Amniotic stem cell (primary cell): Measurements from ENCODE around the gene CFAP74.

Experiments
- DNase-seq: peaks from one replicate; lab custom pipeline; 2025; lab: John Stamatoyannopoulos, UW

Gene CFAP74

DNA sequence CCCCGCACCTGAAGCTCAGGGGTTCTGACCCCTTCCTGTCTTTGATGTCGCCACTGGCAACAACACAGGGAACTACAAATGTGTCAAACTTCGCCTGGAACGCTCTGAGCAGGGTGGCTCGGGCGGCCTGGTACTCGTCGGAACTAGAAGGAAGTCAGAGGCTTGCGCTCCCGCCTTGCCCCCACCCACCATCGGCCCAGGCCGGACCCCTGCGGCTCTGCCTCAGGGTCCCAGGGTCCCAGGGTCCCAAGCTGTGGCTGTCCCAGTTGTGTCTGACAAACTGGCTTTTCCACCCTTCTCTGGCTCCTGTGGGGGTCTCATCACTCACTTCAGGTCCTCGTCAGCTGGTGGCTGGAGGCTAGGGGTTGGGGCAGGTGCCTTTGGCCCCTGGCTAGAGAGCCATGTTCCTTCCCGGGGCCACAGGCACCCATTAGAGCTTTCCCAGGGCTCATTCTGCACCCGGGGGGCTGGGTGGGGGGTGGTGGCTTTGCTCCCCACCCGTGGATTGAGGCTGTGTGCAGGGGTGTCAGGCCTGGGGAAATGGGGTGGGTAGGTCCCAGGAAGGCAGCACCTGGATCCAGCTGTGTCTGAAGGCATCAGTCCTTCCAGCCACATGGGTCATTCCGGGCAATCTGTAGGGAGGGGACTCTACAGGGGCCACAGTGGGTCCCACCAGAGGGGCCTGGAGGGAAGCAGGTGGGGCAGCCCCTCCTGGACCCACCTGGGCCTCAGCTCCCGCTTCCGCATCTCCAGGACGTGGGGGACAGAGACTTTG, 76.5 kb downstream of the CFAP74 start:
- no peak for DNase-seq

DNA sequence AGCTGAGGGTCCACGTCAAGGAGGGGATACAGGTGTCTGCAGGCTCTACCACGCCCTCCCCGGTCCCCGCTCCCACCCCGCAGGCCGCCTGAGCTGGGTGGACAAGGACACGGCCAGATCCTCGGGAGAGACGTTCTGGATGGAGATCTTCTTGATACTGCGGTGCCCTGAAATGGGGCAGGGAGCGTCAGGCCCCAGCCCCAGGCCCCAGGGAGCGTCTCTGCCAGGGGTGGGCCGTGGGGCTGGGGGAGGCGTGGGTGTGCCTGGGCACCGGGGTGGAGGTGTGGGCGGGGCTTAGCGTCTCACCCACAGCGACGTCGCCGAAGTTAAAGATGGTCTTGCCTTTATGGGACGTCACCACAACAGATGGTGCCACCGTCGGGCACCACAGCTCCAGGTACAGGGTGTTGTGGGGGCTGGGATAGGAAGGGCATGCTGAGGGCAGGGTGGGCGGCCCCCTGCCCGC, 77.2 kb downstream of the CFAP74 start:
- DNase-seq = no peak

DNA sequence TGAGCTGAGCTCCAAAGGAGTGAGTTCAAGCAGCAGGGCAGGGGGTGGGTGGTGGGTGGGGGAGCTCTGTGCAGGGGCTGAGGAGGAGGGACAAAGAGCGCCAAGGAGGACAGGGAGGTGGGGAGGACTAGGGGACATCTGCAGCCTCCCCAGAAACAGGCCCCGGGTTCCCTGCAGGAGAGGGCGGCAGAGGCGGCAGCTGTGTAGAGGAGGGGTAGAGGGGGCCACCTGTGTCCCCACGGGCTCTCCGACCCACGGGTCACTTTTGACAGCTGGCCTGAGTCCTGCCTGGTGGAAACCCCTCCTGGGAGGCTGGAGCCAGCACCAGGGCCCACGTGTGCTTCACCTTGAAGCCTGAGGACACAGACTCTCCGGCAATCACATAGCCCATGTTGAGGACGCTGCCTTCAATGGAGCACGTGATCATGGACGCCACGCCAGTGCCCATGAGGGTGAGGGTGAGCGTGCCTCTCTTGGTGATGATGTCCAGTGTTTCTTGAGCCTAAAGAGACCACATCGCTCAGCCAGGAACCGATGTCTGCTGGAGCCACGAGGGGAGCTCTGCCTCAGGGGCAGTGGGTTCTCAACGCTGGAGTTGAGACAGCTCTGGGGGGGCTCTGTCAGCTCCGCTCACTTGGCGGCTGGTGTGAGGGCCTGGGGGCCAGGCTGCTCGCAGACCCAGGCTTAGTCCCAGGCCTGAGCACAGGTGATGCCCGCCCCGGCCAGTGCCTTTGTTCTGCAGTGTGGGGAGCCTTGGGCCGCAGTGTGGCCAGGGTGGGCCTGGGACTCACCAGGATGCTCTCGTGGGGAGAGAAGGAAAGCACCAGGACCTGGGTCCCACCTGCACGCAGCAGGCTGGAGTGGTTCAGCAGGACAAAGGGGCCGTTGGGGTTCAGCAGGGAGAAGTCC, 77.9 kb downstream of the CFAP74 start:
- DNase-seq = no peak

DNA sequence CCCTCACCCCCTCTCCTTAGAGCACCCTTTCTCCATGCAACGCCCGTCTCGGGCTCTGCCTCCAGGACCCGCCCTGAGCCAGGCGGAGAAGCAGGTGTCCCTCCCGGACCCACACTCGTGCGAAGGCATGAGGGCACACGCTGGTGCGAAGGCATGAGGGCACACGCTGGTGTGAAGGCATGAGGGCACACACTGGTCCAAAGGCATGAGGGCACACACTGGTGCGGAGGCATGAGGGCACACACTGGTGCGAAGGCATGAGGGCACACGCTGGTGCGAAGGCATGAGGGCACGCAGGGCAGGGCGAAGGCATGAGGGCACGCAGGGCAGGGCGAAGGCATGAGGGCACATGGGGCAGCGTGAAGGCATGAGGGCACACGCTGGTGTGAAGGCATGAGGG, 78.7 kb downstream of the CFAP74 start:
- no peak for DNase-seq

DNA sequence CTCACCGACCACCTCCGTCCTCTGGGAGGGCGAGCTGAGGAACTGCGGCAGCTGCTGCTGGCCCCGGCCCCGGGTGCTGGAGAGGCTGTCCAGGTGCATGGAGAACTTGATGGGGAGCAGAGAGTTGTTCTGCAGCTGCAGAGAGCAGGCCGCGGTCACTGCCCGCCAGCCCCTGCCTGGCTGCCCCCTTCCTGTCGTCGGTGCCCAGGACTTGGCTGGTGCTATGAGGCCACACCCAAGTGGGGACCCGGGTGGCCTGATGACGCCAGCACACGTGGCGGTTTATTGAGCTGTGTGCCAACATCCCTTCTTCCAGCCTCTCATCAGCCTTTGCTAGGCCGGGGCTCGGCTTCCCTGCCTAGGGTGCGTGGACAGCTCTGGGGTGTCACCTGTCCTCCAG, 79.2 kb downstream of the CFAP74 start:
- no peak for DNase-seq

DNA sequence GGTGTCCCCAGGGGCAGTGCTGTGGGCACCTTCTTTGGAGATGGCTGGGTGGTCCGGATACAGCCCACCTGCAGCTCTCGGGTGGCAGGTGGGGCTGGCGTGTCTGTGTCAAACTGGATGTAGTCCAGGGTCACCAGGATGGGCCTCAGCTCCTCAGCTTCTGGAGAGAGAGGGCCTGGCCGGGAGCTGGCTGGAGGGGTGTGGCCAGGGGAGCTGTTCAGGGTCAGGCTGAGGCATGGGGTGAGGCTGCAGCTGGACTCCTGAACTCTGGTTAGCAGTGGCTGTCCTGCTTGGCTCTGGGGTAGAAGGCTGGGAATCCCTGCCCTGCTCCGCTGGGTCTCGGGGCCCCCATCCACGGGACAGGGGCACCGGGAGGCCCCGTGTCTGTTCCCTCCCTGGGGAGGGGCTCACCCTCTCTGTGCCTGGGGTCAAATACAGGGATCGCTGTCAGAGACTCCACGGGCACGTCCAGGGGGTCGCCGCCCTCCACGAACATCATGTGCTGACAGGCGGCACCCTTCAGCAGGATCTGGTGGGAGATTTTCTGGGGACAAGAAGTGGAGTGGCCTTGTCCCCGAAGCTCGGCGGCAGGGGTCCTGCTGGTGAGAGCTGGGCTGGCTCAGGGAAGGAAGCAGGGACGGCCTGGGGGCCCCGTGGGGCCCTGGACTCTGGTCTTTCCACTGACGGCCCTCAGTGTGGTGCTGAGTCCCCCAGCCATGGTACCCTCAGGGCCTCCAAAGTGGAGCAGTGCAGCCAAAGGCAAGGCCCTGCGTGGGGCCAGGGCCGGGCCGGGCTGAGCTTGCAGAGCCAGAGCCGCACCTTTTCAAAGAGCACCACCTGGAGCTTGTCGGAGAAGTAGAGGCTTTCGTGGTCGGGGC, 80.4 kb downstream of the CFAP74 start:
- DNase-seq = no peak

DNA sequence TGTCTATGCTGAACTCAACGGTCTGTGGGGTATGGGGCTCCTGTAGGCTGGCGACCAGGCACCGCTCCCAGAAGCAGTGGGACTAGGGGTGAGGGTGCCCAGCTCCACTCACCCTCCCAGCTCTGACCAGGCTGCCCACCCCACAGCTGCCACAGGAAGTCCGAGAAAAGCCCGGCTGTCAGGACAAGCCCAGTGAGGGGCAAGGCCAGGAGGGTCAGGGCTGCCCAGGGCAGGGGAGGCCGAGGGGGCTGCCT, 81.0 kb downstream of the CFAP74 start:
- DNase-seq = no peak

DNA sequence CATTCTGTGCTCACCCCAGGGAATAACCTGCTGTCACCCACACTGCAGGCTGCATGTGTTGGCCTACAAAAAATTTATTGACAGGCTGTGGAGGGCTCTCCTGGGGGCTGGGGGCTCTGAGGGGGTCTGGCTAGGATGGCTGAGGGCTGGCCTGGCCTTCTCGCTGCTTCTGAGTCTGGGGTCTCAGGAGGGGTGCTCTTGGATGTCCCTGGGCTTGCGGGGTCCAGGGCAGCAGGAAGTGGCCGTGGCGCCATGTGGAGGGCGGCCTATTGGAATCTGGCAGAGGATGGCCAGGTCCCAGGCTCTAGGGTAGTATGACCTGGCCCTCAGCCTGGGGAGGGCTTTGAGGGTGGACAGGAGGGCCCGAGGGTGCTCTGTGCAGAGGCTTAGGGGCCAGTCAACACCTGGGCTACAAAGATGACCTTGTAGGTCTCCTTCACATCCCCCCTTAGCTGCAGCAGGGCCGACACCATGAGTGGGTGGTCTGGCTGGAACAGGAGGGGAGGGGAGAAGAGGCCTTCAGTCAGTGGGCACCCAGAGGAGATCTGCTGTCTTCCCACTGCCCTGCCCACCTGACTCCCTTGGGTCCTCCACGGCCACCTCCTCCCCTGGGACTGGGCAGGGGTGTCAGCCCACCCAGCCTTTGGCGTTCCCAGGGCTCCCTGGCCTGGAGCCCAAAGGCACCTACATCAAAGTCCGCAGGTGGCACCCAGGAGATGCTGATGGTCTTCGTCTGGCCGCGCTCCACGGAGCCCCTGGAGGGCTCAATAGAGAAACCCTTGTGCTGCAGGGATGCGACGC, 81.5 kb downstream of the CFAP74 start:
- DNase-seq = no peak

DNA sequence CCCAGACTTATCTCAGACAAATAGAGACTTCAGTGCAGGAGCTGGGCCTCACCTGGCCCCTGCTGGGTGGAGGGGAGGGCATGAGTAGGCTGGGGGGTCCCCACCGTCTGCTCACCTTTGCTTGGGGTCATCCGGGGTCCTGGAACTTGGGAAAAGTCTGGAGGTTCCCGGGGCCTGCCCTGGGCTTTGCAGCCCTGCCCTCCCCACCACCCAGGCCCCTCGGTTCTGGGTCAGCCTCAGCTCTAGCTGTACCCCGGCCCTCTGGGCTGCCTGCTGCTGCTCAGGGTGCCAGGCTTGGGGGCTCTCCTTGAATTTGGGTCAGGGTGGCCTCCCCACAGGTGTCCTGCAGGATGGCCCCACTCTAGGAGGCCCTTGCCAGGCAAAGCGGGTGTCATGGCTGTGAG, 82.1 kb downstream of the CFAP74 start:
- no peak for DNase-seq

DNA sequence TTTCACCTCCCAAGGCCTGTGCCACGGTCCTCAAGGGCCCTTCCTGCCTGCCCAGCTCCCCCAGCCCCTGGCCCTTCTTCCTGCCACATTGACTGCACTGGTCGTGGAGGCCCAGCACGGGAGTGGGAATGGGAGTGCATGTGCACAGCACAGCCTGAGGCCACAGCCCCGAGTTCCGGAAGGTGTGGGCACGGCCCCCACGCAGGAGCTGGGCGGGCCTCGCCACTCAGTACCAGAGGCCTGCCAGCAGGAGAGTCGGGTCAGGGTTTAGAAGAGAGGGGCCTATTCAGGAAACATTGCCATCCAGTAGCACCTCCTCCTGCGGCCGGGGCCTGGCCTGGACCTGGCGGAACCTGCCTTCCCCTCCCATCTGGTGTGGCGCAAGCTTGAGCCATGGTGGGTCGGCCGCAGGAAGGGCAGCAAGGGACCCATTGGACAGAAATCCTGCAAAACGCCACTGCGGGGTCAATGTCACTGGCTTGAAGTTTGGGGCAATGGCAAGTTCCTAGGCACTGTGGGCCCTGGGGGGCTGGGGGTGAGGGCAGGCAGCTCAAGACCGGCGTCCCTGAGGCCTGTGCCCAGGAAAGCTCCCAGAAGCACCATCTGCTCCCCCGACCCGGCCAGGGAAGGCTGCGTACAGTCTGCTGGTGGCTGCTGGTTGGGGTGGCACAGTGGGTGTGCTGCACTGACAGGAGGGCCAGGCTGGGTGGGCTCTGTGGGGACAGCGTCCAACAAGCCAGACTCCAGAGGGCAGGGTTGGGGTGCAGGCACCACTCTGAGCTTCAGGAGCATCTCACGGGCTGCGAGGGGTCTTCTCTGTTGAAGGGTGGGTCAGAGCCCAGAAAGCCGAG, 82.8 kb downstream of the CFAP74 start:
- no peak for DNase-seq

DNA sequence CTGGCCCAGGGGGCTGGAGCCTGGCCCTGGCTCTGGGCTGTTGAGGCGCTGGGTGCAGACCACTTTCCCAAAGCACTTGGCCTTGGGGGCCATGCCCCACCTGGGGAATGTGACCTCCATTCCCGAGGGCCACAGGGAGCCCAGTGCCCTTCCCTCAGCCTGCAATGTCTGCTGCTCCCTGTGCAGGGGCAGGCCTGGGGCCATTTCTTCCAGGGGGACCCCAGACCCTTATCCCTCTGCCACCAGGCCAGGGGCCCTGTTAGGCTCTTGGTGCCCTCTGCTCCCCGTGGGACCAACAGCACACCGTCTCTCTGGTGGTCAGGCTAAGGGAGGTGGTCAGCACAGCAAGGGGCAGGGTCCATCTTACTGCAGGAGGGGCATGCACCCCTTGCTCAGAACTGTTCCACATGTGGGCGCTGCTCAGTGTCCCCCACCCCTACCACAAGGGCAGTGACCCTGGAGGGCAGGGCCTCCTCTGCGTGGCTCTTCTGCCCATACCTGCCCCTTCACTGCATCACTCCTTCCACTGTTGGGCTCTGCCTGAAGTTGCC, 83.5 kb downstream of the CFAP74 start:
- no peak for DNase-seq

DNA sequence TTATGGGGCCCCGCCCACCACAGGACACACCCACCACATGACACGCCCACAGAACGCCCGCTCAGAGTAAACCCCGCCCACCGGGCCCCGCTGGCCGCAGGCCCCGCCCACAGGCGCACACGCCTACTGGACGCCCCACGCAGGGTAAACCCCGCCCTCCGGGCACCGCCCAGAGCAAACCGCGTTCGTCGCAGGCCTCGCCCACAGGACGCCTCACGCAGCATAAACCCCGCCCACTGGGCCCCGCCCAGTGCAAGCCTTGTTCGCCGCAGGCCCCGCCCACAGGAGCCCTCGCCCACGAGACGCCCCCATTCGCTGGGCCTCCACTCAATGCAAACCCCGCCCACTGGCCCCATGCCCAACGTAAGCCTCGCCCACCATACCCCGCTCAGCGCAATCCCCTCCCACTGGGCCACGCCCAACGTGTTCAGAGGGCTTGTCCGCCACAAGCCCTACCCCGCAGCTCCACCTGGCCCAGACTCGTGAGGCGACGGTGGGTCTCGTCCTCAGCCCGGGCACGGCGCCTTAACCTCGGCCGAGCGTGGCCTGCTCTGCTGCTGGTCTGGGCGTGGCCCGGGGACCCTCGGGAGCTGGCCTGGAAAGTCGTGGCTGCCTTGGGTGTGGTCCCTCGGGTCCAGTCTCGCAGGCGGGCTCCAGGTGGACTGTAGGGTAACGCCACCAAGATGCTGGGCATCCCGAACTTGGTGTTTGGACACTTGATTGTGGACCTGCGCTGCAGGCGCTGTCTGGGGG, 84.1 kb downstream of the CFAP74 start:
- DNase-seq = peak; percentile 71

DNA sequence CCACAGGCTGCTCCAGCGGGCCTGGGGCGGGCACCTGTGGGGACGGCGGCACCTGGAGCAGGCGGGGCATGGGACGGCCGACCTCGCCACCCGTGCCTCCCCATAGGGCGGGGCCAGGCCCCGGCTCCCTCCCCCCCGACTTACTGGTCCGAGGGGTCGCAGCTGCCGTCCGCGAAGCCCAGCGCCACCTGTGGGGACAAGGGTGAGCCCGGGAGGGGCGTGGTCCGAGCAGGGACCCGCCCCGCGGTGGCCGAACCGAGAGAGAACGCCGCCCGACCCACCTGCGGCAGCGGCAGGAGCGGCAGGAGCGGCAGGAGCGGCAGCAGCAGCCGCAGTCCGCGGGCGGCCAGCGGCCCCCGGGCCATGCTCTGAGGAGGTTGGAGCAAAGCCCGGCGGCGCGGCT, 84.7 kb downstream of the CFAP74 start, which contains the start of gene TMEM52:
Gene TMEM52, minus strand, starts transcription at position 379 of the 403 bp plus-strand sequence. Its CDS starts 14 bp downstream, at position 365.
- no peak for DNase-seq

DNA sequence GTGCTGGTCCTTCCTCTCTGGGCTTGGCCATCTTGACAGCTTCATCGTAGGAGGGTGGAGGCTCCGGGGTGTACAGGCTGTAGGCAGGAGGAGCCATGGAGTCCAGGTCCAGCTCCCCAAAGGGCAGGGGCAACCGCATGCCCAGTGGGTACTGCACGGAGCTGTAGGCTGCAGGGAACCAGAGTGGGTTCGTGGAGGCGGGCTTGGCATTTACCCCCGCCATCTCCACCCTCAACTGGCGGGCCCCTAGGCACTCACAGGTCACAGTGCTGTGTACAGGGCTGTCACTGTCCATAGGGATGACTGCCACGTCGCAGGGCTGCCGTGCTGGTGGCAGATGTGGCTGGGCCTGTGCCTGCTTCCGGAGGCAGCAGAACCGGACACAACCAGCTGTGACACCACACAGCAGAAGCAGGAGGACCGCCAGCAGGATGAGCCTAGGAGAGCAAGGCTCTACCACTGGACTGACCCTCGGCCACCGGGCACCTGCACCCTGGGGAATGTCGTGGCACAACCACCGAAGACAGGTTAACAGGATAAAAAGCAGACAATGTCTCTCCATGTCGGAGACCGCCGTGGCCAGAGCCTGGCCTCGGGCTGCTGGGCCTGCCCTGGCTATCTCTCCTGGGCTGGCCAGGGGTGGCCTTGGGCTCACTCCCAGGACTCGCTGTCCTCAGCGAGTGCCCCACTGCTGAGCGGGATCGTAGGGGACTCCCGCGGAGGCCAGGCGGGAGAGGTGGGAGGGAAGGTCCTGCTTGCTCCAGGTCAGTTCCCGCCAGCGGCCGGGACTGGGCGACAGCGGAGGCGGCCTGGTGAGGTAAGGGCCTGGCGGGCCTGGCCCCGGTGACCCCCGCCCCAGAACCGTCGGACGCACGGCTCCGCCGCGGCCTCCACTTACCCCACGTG, 85.3 kb downstream of the CFAP74 start:
- DNase-seq = no peak

DNA sequence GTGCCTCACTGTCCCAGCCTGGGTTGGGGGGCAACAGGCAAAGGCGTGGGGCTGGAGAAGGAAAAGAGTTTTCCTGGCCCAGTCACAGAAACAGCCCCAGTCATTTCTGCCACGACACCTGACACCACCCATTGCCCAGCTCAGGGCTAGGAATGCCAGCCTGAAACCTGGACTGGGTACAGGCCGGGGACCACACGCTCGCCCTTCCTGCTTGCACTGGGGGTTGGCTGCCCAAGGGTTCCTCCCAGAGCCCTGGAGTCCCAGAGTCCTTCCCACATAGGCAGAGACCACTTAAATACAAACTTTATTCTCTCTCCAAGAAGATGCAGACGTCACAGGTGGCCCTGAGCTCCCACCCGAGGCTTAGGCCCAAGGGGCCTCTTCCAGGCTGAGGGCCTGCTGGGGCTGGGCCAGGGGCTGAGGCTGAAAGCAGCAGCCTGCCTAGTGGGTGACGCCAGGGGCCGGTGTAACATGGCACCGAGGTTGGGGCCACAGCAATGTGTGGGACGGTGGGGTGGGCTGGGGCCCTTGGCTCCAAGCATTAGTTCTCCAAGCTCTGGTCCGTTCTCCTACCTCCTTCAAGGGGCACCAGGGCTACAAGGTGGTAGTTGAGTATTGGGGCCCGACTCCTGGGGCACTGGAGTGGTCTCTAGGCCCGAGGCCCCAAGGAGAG, 86.1 kb downstream of the CFAP74 start:
- DNase-seq = no peak

DNA sequence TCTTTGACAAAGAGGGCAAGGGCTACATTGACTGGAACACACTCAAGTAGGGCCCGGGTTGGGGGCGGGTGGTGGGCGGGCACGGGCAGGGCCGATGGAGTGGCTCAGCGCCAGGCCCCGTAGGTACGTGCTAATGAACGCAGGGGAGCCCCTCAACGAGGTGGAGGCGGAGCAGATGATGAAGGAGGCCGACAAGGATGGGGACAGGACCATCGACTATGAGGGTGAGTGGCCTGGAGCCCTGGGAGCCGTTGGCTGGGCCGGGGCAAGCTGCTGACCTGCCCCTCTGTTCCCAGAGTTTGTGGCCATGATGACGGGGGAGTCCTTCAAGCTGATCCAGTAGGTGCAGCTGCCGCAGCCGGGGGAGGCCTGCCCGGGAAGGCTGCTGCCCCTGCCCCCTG, 86.7 kb downstream of the CFAP74 start:
- DNase-seq = no peak

DNA sequence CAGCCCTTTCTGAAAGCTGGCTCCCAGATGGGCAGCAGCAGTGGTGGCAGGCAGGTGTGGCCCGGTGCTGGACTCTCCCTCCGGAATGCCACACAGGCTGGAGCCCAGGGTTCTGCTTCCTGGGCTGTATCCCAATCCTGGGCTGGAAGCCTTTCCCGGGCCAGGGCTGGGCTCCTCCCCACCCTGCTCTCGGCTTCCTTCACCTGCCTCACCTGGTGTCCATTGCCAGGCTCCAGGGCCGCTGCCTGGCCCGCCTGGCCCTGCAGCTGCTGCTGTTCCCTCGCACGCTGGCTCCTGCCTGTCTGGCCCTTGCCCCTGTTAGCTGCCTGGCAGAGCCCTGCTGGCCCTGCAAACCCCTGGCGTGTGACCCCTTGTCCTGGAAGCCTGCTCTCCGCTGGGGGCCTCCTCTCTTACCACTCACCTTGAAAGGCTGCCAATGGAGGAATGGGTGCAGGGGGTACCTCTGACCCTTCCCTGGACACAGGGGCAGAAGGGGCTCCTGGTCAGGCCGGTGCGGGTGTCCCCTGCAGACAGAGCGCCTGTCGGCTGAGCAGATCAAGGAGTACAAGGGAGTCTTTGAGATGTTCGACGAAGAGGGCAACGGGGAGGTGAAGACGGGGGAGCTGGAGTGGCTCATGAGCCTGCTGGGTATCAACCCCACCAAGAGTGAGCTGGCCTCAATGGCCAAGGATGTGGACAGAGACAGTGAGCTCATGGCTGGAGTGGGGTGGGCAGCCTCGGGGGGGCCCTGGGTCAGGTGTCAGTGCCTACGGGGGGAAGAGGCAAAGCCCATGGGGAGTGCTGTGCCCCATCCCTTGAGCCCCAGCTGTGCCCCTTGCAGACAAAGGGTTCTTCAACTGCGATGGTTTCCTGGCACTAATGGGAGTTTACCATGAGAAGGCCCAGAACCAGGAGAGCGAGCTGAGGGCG, 87.4 kb downstream of the CFAP74 start:
- no peak for DNase-seq
